ENCODE results near the gene BLID. TPM values are rescaled to one million over a fixed set of nuclear protein-coding genes. Genes with fewer than 3 reads are reported as not detected.

The BLID gene
- total RNA-seq, 2 experiments from 2014 or later: not detected

DNA sequence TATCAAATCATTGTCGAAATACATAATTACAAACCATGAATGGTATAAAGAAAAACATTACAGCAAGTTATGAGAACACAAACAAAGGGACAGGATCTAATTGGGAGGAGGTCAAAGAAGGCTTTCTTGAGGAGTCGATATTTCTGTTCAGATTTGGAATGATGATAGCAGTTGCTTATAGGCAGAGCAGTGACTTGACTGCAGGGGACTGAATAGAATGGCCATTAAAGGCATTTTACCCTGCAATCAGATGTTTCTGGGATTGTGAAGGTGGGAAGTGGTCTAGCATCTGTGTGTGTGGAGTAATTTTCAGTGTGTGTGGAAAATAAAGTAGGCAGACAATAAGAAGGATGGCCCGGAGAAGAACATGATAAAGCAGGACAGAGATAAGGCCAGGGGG lies 41.0 kb downstream of the BLID start:
- Histone ChIP-seq H4K20me1 (ENCODE audit: insufficient read depth, low read length) (no peaks in the 10 kb centered on the region), H3K4me2 (ENCODE audit: low read length) (no peak overlapping the region), H3K4me3 (ENCODE audit: low read depth, low read length, poor library complexity, severe bottlenecking) (no peak overlapping the region), H2AFZ (ENCODE audit: low read length) (no peak overlapping the region), H3K9me2 (ENCODE audit: insufficient read depth, low read length) (no peaks in the 10 kb centered on the region), H3K36me3 (ENCODE audit: insufficient read depth, low read length) (no peaks in the 10 kb centered on the region), H3K27ac (ENCODE audit: low read depth, low read length, poor library complexity, severe bottlenecking) (no peak overlapping the region), H3K79me2 (ENCODE audit: insufficient read depth, low read depth, low read length) (no peaks in the 10 kb centered on the region), H3K4me1 (ENCODE audit: insufficient read depth, low read length, poor library complexity, severe bottlenecking) (no peaks in the 10 kb centered on the region), H3K9me3 (ENCODE audit: low read length) (no peaks in the 10 kb centered on the region)
- TF ChIP-seq, protein P1, sequence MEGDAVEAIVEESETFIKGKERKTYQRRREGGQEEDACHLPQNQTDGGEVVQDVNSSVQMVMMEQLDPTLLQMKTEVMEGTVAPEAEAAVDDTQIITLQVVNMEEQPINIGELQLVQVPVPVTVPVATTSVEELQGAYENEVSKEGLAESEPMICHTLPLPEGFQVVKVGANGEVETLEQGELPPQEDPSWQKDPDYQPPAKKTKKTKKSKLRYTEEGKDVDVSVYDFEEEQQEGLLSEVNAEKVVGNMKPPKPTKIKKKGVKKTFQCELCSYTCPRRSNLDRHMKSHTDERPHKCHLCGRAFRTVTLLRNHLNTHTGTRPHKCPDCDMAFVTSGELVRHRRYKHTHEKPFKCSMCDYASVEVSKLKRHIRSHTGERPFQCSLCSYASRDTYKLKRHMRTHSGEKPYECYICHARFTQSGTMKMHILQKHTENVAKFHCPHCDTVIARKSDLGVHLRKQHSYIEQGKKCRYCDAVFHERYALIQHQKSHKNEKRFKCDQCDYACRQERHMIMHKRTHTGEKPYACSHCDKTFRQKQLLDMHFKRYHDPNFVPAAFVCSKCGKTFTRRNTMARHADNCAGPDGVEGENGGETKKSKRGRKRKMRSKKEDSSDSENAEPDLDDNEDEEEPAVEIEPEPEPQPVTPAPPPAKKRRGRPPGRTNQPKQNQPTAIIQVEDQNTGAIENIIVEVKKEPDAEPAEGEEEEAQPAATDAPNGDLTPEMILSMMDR (conservative IDR thresholded peaks at IDR 0.05; ENCODE audit: low read length): no peak
- no peak for TF ChIP-seq EZH2phosphoT487 (IDR thresholded peaks at IDR 0.05; ENCODE audit: borderline replicate concordance, low read depth, low read length)
- intact Hi-C loops (cut with micrococcal nuclease; ENCODE audit: unreplicated experiment): no loop called here
- ChIA-PET CTCF (ENCODE audit: unreplicated experiment) (no interaction called here), POLR2A (interaction anchor here (0.7 to 0.8 kb wide), 2 partner anchors 34 to 207 kb away, joined by 3 read pairs; no protein-coding TSS in a partner anchor)
- no peak for DNase-seq (ENCODE audit: low spot score)
- no TSS peak for BruUV-seq (replicated peaks)

DNA sequence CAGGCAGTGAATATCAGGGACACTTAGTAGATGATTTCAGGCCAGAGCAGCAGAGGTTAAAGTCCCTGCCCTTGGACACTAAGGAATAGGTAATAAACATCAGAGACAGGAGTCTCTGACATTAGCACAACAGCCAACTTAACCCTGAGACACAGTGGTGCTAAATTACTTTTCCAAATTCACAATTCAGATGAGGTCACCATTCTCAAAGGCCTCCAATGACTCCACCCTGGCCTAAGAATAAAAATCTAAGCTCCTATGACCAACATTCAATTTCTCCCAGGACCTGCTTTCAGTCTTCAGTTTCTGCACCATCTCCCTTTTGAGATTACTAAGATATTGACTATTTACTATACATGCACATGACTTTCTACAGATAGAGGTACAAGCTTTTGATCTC lies 42.0 kb downstream of the BLID start:
- ChIA-PET POLR2A (no interaction called here), CTCF (ENCODE audit: unreplicated experiment) (no interaction called here)
- H3K4me2 ChIP-seq (ENCODE audit: low read length): no peak overlapping the region
- no peaks in the 10 kb centered on the region for H3K36me3 ChIP-seq (ENCODE audit: insufficient read depth, low read length)
- no peak overlapping the region for H3K27ac ChIP-seq (ENCODE audit: low read depth, low read length, poor library complexity, severe bottlenecking)
- H3K4me1 ChIP-seq (ENCODE audit: insufficient read depth, low read length, poor library complexity, severe bottlenecking): no peaks in the 10 kb centered on the region
- H4K20me1 ChIP-seq (ENCODE audit: insufficient read depth, low read length): no peaks in the 10 kb centered on the region
- BruUV-seq (replicated peaks): no TSS peak
- no peak for DNase-seq (ENCODE audit: low spot score)
- no peak overlapping the region for H2AFZ ChIP-seq (ENCODE audit: low read length)
- no peak overlapping the region for H3K4me3 ChIP-seq (ENCODE audit: low read depth, low read length, poor library complexity, severe bottlenecking)
- intact Hi-C loops (cut with micrococcal nuclease; ENCODE audit: unreplicated experiment): no loop called here
- no peaks in the 10 kb centered on the region for H3K79me2 ChIP-seq (ENCODE audit: insufficient read depth, low read depth, low read length)
- no peak for TF ChIP-seq EZH2phosphoT487 (IDR thresholded peaks at IDR 0.05; ENCODE audit: borderline replicate concordance, low read depth, low read length)
- TF ChIP-seq, protein P1 (conservative IDR thresholded peaks at IDR 0.05; ENCODE audit: low read length): no peak
- H3K9me3 ChIP-seq (ENCODE audit: low read length): no peaks in the 10 kb centered on the region
- H3K9me2 ChIP-seq (ENCODE audit: insufficient read depth, low read length): no peaks in the 10 kb centered on the region

DNA sequence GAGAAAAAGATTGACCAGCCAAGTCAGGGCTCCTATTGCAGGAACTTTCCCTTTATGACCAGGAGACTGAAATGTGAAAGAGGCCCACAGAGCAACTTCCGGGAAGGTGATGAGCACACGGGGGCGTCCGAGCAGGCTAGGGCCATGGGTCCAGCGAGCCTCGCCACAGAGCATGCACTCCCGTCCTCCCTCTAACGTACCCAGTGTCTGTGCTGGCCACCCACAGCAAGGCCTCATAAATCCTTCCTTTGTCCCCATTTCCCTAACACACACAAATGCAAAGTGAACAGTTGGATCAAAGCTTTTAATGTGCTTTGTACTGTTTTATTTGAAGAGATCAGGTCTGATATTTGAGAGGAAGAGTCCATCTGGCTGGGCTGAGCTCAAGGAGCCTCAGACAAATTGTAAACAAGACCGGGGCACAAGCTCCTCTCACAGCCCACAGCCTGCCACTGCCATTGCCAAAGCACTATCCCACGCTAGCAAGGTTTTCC lies 44.3 kb downstream of the BLID start:
- H3K36me3 ChIP-seq (ENCODE audit: insufficient read depth, low read length): no peaks in the 10 kb centered on the region
- CTCF ChIA-PET (ENCODE audit: unreplicated experiment): no interaction called here
- no peaks in the 10 kb centered on the region for H3K9me2 ChIP-seq (ENCODE audit: insufficient read depth, low read length)
- no peak overlapping the region for H3K4me2 ChIP-seq (ENCODE audit: low read length)
- intact Hi-C loops (cut with micrococcal nuclease; ENCODE audit: unreplicated experiment): no loop called here
- no peak overlapping the region for H3K27ac ChIP-seq (ENCODE audit: low read depth, low read length, poor library complexity, severe bottlenecking)
- POLR2A ChIA-PET: no interaction called here
- no peaks in the 10 kb centered on the region for H3K79me2 ChIP-seq (ENCODE audit: insufficient read depth, low read depth, low read length)
- no peaks in the 10 kb centered on the region for H4K20me1 ChIP-seq (ENCODE audit: insufficient read depth, low read length)
- H3K4me1 ChIP-seq (ENCODE audit: insufficient read depth, low read length, poor library complexity, severe bottlenecking): no peaks in the 10 kb centered on the region
- no peak for DNase-seq (ENCODE audit: low spot score)
- BruUV-seq (replicated peaks): no TSS peak
- H3K9me3 ChIP-seq (ENCODE audit: low read length): no peaks in the 10 kb centered on the region
- no peak overlapping the region for H3K4me3 ChIP-seq (ENCODE audit: low read depth, low read length, poor library complexity, severe bottlenecking)
- TF ChIP-seq EZH2phosphoT487 (IDR thresholded peaks at IDR 0.05; ENCODE audit: borderline replicate concordance, low read depth, low read length): no peak
- TF ChIP-seq, protein P1 (conservative IDR thresholded peaks at IDR 0.05; ENCODE audit: low read length): no peak
- H2AFZ ChIP-seq (ENCODE audit: low read length): no peak overlapping the region
